H1 (cell line): ENCODE results near the gene TANC1. TPM values are rescaled to one million over a fixed set of nuclear protein-coding genes. Genes with fewer than 3 reads are reported as not detected.

Source experiments
- CTCF ChIA-PET: fragments of 300-600 bp; sonication (Branson Sonifier 250); formaldehyde crosslinking; loops from one replicate; lab custom pipeline; 2021; ENCODE audit not compliant: partially characterized antibody; lab: Charles Lee
- POLR2A ChIA-PET: fragments of 300-600 bp; sonication (Branson Sonifier 250); formaldehyde crosslinking; loops from one replicate; lab custom pipeline; 2021; ENCODE audit warnings: inconsistent platforms; ENCODE audit not compliant: partially characterized antibody; lab: Charles Lee
- DNase-seq, 2 experiments: peaks; one replicate each; pipeline versions ENCODE4 v3.0.0 to v3.0.0-alpha.2; 2010 to 2022; ENCODE audit warnings: low spot score in 2 of 2, low read depth in 1 of 2, mixed read lengths in 1 of 2
- FAIRE-seq: peaks from 2 replicates; lab custom pipeline; 2011; peaks lifted over from hg19 to GRCh38; lab: Jason Lieb, UNC
- H2AFZ ChIP-seq: 2 replicates; pipeline ENCODE4 v1.8.1; 2012; ENCODE audit warnings: low read length, inconsistent platforms
- H2AK5ac ChIP-seq: 2 replicates; pipeline ENCODE4 v1.6.1; 2013; ENCODE audit warnings: low read depth, low read length
- H2BK120ac ChIP-seq: replicated peaks from 2 replicates; pipeline ENCODE3; 2013; ENCODE audit warnings: low read depth, low read length, inconsistent platforms
- H2BK12ac ChIP-seq: 2 replicates; pipeline ENCODE4 v1.6.1; 2013; ENCODE audit warnings: low read depth, low read length
- H2BK15ac ChIP-seq: 2 replicates; pipeline ENCODE4 v1.6.1; 2013; ENCODE audit warnings: low read length
- H2BK20ac ChIP-seq: 2 replicates; pipeline ENCODE4 v1.6.1; 2013; ENCODE audit warnings: low read length
- H2BK5ac ChIP-seq: 2 replicates; pipeline ENCODE4 v1.6.1; 2013; ENCODE audit warnings: low read depth, low read length
- H3K14ac ChIP-seq: 2 replicates; pipeline ENCODE4 v1.6.1; 2013; ENCODE audit warnings: inconsistent platforms; ENCODE audit not compliant: insufficient read length
- H3K18ac ChIP-seq: 2 replicates; pipeline ENCODE4 v1.6.1; 2013; ENCODE audit warnings: low read length; ENCODE audit errors: extremely low read depth
- H3K23ac ChIP-seq: 2 replicates; pipeline ENCODE4 v1.6.1; 2013; ENCODE audit warnings: inconsistent platforms; ENCODE audit not compliant: insufficient read length
- H3K23me2 ChIP-seq: 2 replicates; pipeline ENCODE4 v1.6.1; 2013; ENCODE audit warnings: low read depth, low read length
- H3K27ac ChIP-seq: 2 replicates; pipeline ENCODE4 v1.6.1; 2011; ENCODE audit warnings: low read depth, low read length, inconsistent platforms
- H3K27me3 ChIP-seq, 4 experiments: replicated peaks in 1 of 4; 1 replicate in 1 of 4; 2 replicates in 3 of 4; pipeline versions ENCODE4 v1.6.1 to v1.8.1; 2011 to 2013; ENCODE audit warnings: low read length in 3 of 4, mild to moderate bottlenecking in 3 of 4, inconsistent platforms in 2 of 4, mixed read lengths in 2 of 4, moderate library complexity in 1 of 4; ENCODE audit not compliant: control insufficient read depth in 3 of 4, insufficient read depth in 3 of 4; ENCODE audit errors: extremely low read depth in 1 of 4
- H3K36me3 ChIP-seq, 4 experiments: 2 replicates each; pipeline versions ENCODE4 v1.6.1 to v1.8.1; 2011 to 2013; ENCODE audit warnings: mild to moderate bottlenecking in 4 of 4, low read length in 3 of 4, moderate library complexity in 2 of 4, control low read depth in 1 of 4, inconsistent platforms in 1 of 4; ENCODE audit not compliant: insufficient read depth in 4 of 4, control insufficient read depth in 2 of 4
- H3K4ac ChIP-seq: replicated peaks from 2 replicates; pipeline ENCODE3; 2013; ENCODE audit warnings: low read length, low read depth, mixed read lengths, inconsistent platforms; ENCODE audit not compliant: insufficient read length
- H3K4me1 ChIP-seq, 4 experiments: replicated peaks in 1 of 4; 1 replicate in 1 of 4; 2 replicates in 3 of 4; pipeline versions ENCODE4 v1.6.1 to v1.8.1; 2011 to 2013; ENCODE audit warnings: low read length in 3 of 4, inconsistent platforms in 2 of 4, mixed read lengths in 1 of 4; ENCODE audit not compliant: insufficient read depth in 4 of 4, control insufficient read depth in 3 of 4
- H3K4me2 ChIP-seq, 2 experiments: 2 replicates each; pipeline versions ENCODE4 v1.6.1 to v1.8.1; 2011 to 2013; ENCODE audit warnings: low read depth in 2 of 2, low read length in 2 of 2, control low read depth in 1 of 2, inconsistent platforms in 1 of 2, mild to moderate bottlenecking in 1 of 2; ENCODE audit not compliant: insufficient read depth in 1 of 2
- H3K4me3 ChIP-seq, 4 experiments: fragments of 200-600, 300-600 bp in 1 of 4; sonication (generic), shearing (Covaris generic), sonication (Bioruptor Twin) in 1 of 4; 2 replicates each; pipeline versions ENCODE4 v1.5.1 to v1.8.1; 2011 to 2016; ENCODE audit warnings: low read length in 4 of 4, low read depth in 3 of 4, control low read depth in 2 of 4, inconsistent platforms in 2 of 4, mild to moderate bottlenecking in 2 of 4, mixed read lengths in 1 of 4, moderate library complexity in 1 of 4; ENCODE audit not compliant: insufficient read depth in 2 of 4; ENCODE audit errors: extremely low read depth in 1 of 4
- H3K56ac ChIP-seq: replicated peaks from 2 replicates; pipeline ENCODE3; 2013; ENCODE audit warnings: low read depth, mild to moderate bottlenecking, mixed read lengths, low read length, inconsistent platforms; ENCODE audit not compliant: insufficient read length
- H3K79me1 ChIP-seq: 2 replicates; pipeline ENCODE4 v1.6.1; 2013; ENCODE audit warnings: low read depth, low read length, control low read depth
- H3K79me2 ChIP-seq, 2 experiments: 2 replicates each; pipeline versions ENCODE4 v1.6.1 to v1.8.1; 2012 to 2013; ENCODE audit warnings: low read length in 2 of 2, mild to moderate bottlenecking in 2 of 2, inconsistent platforms in 1 of 2; ENCODE audit not compliant: insufficient read depth in 2 of 2, control insufficient read depth in 1 of 2
- H3K9ac ChIP-seq, 4 experiments: replicated peaks in 1 of 4; 1 replicate in 1 of 4; 2 replicates in 3 of 4; pipeline versions ENCODE4 v1.6.1 to v1.8.1; 2011 to 2013; ENCODE audit warnings: low read depth in 3 of 4, low read length in 3 of 4, control low read depth in 2 of 4, mild to moderate bottlenecking in 2 of 4, moderate library complexity in 2 of 4, inconsistent platforms in 1 of 4; ENCODE audit errors: extremely low read depth in 1 of 4
- H3K9me3 ChIP-seq, 2 experiments: 2 replicates each; pipeline versions ENCODE4 v1.6.1 to v1.8.1; 2012 to 2013; ENCODE audit warnings: mild to moderate bottlenecking in 2 of 2, moderate library complexity in 2 of 2, control low read depth in 1 of 2, inconsistent platforms in 1 of 2, low read depth in 1 of 2, low read length in 1 of 2, mixed read lengths in 1 of 2; ENCODE audit not compliant: insufficient read depth in 2 of 2
- H4K20me1 ChIP-seq, 2 experiments: replicated peaks in 1 of 2; 2 replicates each; pipeline versions ENCODE3 to v1.8.1; 2011 to 2013; ENCODE audit warnings: inconsistent platforms in 2 of 2, low read length in 2 of 2, mild to moderate bottlenecking in 1 of 2; ENCODE audit not compliant: insufficient read depth in 2 of 2, control insufficient read depth in 1 of 2
- H4K5ac ChIP-seq: 2 replicates; pipeline ENCODE4 v1.6.1; 2013; ENCODE audit warnings: low read length, low read depth, mixed read lengths, inconsistent platforms; ENCODE audit not compliant: insufficient read length
- H4K8ac ChIP-seq: 2 replicates; pipeline ENCODE4 v1.8.0; 2013; ENCODE audit warnings: mild to moderate bottlenecking, moderate library complexity, low read length, inconsistent platforms; ENCODE audit not compliant: insufficient read depth; ENCODE audit errors: extremely low read depth
- H4K91ac ChIP-seq: replicated peaks from 2 replicates; pipeline ENCODE3; 2013; ENCODE audit warnings: low read length, mixed read lengths, inconsistent platforms; ENCODE audit not compliant: insufficient read length
- CHD2 ChIP-seq: IDR thresholded peaks from 2 replicates; pipeline ENCODE4 v1.6.1; 2012; ENCODE audit warnings: low read length, improper control_type of control experiment
- EGR1 ChIP-seq: IDR thresholded peaks from 2 replicates; pipeline ENCODE4 v1.6.1; 2011; ENCODE audit warnings: low read depth, low read length, borderline replicate concordance
- EP300 ChIP-seq, 2 experiments: IDR thresholded peaks; 1 replicate in 1 of 2; 2 replicates in 1 of 2; pipeline ENCODE4 v1.6.1; 2011 to 2012; ENCODE audit warnings: low read depth in 2 of 2, low read length in 2 of 2, mild to moderate bottlenecking in 2 of 2, borderline replicate concordance in 1 of 2, inconsistent platforms in 1 of 2, moderate library complexity in 1 of 2
- EZH2 ChIP-seq: fragments of 200-600 bp; sonication (generic); IDR thresholded peaks from 2 replicates; pipeline ENCODE4 v1.7.1; 2012; ENCODE audit warnings: low read depth, mild to moderate bottlenecking, moderate library complexity, low read length, inconsistent platforms; ENCODE audit not compliant: severe bottlenecking
- TAF7 ChIP-seq: optimal IDR thresholded peaks from 2 replicates; pipeline ENCODE3; 2011; ENCODE audit warnings: low read depth, mild to moderate bottlenecking, inconsistent platforms, low read length, moderate library complexity, borderline replicate concordance
- WGBS, 2 experiments: shearing (Covaris generic) in 1 of 2; methylation state at CpG; one replicate each; pipeline versions ENCODE4 v1.1.6 to v1.1.7; 2013 to 2015; ENCODE audit warnings: low lambda C conversion rate in 2 of 2, mixed read lengths in 2 of 2, inconsistent platforms in 1 of 2, low coverage in 1 of 2, missing lambda C conversion rate in 1 of 2; ENCODE audit not compliant: insufficient replicate concordance in 2 of 2, insufficient coverage in 1 of 2, insufficient read length in 1 of 2; ENCODE audit errors: extremely low coverage in 1 of 2, missing lambda C conversion rate in 1 of 2; 5-methylcytosine and 5-hydroxymethylcytosine counted together
- polyA plus RNA-seq, 7 experiments: library from polyadenylated mRNA; depleted of rRNA in 3 of 7; stranded (reverse) in 5 of 7; unstranded in 2 of 7; fragments of >200 nt in 5 of 7; fragments of 200-250 nt in 2 of 7; gene quantifications; 1 replicate in 5 of 7; 2 replicates in 1 of 7; 4 replicates in 1 of 7; pipeline versions ENCODE4 v1.2.1 to v1.2.3, GENCODE V29; 2011 to 2013; ENCODE audit warnings: missing spikeins in 2 of 7, mixed read lengths in 2 of 7
- total RNA-seq: library from RNA; stranded (reverse); fragmentation: NEBNext Ultra II Directional; extraction: Animal tissue kit (Norgen Biotek cat#: 25700); gene quantifications from 2 replicates; pipeline ENCODE4 v1.2.1, GENCODE V29; 2021

The TANC1 gene
- total and polyA plus RNA-seq, 2 of the 8 experiments (the other 6 are each of a cell fraction or from before 2014, with no cell fraction given) = 4.1 to 7.6 TPM

- WGBS, 2 experiments = 61% methylated on average over 1 of the region's 1 CpG; no CpG with 5 or more reads in 1 of the 2 experiments
- no peaks in the 10 kb centered on the region for H3K79me2 ChIP-seq
- no peak for TF ChIP-seq EZH2
- no peak for TF ChIP-seq CHD2
- TF ChIP-seq TAF7 = no peak
- TF ChIP-seq EGR1 = no peak
- no peak for TF ChIP-seq EP300 (IDR thresholded peaks at IDR 0.05; ENCODE audit: borderline replicate concordance in 1 of 2, low read depth in 2 of 2, low read length in 2 of 2)
Measured at GRCh38 chr2:159088906-159089305, 120.5 kb downstream of the TANC1 start.

More at GRCh38 chr2:159088906-159089305, 120.5 kb downstream of the TANC1 start:
- Histone ChIP-seq H2AFZ (no peak overlapping the region), H2BK12ac (no peak overlapping the region), H2BK20ac (no peak overlapping the region), H4K20me1 (no peaks in the 10 kb centered on the region), H3K23me2 (no peaks in the 10 kb centered on the region), H2AK5ac (no peak overlapping the region), H3K14ac (no peak overlapping the region), H3K4me2 (no peak overlapping the region), H3K4ac (no peak overlapping the region), H3K79me1 (no peaks in the 10 kb centered on the region), H4K8ac (no peak overlapping the region), H3K4me3 (no peak overlapping the region), H3K27me3 (no peaks in the 10 kb centered on the region; a peak in 1 of 7 replicates), H3K36me3 (no peaks in the 10 kb centered on the region), H4K91ac (no peak overlapping the region), H3K27ac (no peak overlapping the region), H3K9ac (no peak overlapping the region), H3K4me1 (peaks cover 0 to 6% (median 0%) of the 10 kb centered on the region in 4 experiments; a peak in 1 of 7 replicates), H3K9me3 (no peaks in the 10 kb centered on the region), H2BK15ac (no peak overlapping the region), H2BK120ac (no peak overlapping the region), H3K18ac (no peak overlapping the region), H2BK5ac (no peak overlapping the region), H3K56ac (no peak overlapping the region), H4K5ac (no peak overlapping the region), H3K23ac (no peak overlapping the region)
- CTCF ChIA-PET = interaction anchor here (0.5 to 2.2 kb wide), 15 partner anchors 10 to 364 kb away, joined by 3 to 10 read pairs (median 4); no protein-coding TSS in a partner anchor
- DNase-seq (no peak), FAIRE-seq (no peak)
- POLR2A ChIA-PET = no interaction called here
